GM18520 (cell line): Measurements from ENCODE around the gene R3HDML.

Experiments used
- ATAC-seq: cut with Tn5 transposase; IDR thresholded peaks from one replicate; pipeline ENCODE4 v1.9.1; 2021; ENCODE audit not compliant: unreplicated experiment

The R3HDML gene

DNA sequence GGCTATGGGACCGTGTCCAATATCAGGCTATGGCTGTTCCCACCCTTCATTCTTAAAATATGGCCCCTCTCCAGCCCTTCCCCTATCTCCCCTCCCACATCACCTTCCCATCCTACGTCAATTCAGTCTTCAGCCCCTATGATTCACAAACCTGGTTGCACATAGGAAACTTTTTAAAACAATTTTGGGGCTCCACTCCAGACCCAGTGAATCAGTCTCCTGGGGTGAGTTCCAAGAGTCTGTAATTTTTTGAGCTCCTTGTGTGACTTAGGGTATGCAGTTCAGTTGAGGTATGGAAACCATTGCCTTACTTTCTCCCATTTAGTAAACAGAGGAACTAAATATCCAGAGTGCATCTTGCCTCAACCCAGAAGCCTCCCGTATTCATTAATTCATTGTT is 24.2 kb downstream of the R3HDML start:
- ATAC-seq: no peak

DNA sequence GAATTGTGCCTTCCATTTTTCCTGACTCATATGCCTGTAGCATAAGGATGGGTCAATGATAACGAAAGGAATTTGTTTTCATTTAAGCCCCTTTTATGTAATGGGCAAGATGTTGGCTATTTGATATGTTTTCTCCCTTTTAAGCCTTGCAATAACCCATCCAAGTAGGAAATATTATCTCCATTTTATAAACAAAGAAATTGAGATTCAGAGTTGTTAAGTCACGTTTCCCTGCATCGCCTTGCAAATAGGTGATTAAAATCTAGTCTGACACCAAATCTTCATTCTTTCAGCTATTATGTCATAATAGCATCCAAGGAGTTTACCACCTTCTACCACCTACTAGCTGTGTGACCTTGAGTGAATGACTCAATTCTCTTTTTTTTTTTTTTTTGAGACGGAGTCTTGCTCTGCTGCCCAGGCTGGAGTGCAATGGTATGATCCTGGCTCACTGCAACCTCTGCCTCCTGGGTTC is 25.7 kb downstream of the R3HDML start:
- ATAC-seq: no peak

DNA sequence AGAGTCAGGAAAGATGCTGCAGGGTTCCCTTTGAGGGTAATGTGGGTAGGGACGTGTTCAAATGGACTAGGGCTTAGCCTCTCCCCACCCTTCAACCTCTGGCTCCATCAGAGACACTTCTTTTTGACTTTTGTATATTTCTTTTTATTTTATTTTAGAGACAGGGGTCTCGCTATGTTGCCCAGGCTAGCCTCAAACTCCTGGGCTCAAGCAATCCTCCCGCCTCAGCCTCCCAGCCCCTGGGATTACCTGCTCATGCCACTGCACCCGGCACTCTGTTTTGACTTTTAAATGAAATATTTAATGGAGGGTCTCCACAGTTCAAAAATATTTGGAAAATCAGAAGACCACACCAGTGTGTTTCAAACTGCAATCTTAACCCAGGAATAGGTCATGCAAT is 27.2 kb downstream of the R3HDML start:
- no peak for ATAC-seq

DNA sequence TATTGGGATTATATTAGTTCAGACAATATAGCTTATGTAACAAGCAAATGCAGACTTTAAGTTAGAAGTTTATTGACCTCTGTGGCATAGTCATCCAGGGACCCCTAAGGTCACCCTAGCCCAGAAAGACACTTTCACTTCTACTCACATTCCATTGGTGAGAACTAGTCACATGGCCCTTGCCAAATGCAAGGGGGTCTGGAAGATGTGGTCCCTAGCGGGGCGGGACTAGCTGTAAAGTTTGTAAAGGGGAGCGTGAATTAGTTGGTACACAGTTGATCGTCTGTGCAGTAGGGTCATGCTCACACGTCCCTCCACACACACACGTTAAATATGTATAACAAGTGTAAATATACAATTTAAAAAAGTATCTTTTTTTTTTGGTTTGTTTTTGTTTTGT is 27.9 kb downstream of the R3HDML start:
- no peak for ATAC-seq

DNA sequence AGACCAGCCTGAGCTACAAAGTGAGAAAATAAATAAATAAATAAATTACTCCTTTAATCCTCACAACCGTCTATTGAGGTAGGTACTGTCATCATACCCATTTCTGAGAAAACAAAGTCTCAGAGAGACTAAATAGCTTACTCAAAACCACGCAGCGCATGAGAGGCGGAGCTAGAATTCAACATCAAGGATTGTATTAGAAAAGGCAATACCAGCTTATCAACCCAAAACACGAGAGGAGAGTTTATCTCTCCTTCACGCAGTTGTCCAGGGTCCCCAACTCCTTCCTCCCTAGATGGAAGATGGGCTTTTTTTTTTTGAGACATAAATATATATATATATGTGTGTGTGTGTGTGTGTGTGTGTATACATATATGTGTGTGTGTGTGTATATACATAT is 30.9 kb downstream of the R3HDML start:
- no peak for ATAC-seq

DNA sequence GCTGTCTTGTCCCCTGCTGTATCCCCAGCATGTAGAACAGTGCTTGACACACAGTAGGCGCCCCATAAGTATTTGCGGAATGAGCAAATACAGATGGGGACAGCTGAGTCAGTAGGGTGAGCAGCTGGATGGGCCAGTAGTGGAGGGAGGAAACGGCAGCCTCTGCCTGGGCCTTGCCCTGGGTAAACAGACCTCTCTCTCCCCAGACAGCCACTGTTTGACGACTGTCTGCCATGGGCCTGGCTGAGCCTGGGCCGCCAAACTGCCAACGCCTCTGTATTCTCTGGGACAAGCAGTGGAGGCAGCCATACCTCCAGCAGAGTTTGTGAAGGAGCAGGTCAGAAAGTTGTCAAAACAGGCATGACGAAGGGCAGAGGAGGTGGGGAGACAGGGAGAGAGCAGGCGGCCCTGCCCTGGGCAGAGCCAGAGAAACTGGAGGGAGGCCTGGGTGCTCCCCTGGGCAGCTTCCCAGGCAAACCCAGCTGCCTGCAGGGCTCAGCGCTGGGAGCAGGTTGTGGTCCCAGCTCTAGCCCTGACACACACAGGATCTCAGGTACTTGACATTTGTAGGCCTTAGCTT is 33.9 kb downstream of the R3HDML start:
- ATAC-seq: no peak

DNA sequence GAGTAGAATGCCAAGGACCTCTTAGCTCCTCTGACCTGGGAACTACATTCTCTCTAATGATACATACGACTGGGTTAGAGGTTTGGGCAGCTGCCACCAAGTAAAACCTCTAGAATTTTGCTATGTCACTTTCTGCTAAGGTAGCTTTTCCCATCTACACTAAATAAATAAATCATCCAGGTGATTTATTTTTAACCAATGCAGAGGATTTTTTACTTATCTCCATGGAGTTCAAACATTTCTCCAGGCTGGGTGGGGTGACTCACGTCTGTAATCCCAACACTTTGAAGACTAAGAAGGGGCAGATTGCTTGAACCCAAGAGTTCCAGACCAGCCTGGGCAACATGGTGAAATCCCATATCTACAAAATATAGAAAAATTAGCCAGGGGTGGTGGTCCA is 45.8 kb downstream of the R3HDML start:
- no peak for ATAC-seq

DNA sequence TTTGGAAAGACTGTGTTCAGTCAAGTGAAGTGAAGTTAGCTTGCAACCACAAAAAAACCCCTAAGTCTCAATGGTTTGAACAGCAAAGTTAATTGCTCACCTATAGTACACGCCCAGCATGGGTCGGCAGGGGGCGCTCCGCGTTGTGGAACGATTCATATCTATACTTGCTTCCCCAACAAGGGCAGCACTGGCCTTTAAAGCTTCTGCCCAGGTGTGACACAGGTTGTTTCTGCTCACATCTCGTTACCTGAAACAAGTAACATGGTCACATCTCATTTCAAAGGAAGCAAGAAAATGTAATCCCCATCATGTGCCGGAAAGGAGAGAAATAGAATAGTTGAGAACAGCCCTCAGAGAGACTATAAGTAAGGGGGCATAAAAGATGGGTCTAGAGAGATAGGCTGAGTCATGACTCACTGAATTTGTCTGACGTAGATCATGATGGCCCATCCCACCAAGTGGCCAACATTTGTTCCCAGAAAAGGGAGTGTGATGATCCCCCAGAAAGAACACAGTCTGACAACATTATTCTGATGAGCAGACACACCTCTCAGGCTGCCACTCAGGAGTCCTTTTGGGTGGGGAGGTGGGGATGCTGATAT is 47.7 kb downstream of the R3HDML start:
- no peak for ATAC-seq

DNA sequence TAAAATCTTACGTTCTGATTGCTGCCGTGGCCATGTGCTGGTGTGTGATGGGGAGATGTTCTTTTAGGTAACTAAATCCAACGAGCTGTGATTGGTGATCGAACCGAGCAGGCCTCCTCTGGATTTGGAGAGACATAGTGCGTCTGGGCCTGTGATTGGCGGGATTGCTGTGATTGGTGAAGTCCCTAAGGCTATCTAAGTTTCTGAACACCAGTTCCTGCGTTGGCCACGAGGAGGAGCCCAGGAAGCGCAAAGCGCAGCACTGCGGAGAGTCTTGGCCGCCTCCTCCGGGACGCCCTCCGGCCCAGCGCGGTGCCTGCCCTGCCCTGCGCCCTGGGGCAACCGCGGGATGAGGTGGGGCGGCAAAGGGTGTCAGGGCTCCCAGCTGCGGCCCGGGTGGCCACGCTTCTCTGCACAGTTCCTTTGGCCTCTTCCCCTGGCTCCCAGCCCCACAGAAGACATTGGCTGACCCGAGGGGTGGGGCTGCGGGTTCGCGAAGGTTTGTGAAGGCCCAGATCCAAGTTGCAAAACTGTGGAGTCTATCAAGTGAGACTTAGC is 51.7 kb downstream of the R3HDML start:
- ATAC-seq: no peak

DNA sequence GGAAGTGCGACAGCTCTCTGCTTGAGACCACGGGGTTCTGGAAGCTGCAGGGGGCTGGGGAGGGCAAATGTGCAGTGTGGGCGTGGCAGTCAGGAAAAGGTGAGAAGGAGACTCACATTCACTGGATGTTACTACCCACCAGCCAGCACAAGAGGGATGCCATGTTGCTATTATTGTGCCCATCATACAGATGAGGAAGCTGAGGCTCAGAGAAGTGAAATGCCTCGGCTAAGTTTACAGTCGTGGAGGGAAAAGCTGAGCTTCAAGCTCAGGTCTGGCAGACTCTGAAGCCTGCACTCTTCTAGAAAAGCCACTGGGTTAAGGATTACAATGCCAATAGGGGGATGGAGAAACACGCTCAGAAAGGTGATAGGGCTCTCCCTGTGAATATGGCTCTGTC is 53.0 kb downstream of the R3HDML start:
- ATAC-seq: no peak

DNA sequence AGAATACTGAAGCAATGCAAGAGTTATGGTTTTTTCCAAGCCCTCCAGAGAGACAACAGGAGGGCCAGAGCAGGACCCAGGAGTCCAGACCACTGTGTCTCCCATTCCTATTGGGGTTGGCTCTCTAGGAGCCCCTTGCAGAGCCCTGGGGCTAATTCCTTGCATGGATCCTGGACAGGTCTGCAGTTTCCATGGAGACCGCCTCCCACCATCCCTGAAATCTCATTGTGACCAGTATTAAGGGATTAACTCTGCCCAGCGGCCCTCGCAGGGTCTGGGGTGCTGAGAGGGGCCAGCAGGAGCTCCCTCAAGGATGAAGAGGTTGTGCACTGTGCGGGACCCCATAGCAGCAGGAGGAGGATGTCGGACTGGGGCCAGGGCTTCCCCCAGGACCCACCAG is 53.4 kb downstream of the R3HDML start:
- no peak for ATAC-seq

DNA sequence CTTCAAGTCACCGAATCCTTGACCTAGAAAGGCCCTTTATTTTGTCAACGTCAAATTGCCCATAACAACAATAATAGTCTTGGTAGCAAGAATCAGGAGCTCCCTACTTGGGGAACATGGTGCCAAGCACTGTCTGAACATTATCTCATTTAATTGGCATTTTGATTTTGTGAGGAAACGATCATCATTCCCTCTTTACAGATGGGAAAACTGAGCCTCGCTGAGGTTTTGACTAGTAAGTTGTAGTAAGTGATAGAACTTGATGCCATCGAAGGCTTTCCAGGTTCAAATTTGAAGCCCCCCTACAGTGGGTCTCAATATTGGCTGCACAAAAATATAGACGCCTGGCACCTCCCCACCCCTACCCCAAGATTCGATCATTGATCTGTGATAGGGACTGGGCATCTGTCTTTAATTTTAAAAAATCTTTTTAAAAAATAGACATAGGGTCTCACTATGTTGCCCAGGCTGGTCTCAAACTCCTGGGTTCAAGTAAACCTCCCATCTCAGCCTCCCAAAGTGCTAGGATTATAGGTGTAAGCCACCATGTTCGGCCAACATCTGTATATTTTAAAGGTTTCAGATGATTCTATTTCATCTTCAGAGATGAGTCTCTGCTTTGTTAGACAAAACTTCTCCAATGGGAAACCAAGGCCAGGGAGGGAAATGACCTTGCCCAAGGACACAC is 55.4 kb downstream of the R3HDML start:
- ATAC-seq: no peak

DNA sequence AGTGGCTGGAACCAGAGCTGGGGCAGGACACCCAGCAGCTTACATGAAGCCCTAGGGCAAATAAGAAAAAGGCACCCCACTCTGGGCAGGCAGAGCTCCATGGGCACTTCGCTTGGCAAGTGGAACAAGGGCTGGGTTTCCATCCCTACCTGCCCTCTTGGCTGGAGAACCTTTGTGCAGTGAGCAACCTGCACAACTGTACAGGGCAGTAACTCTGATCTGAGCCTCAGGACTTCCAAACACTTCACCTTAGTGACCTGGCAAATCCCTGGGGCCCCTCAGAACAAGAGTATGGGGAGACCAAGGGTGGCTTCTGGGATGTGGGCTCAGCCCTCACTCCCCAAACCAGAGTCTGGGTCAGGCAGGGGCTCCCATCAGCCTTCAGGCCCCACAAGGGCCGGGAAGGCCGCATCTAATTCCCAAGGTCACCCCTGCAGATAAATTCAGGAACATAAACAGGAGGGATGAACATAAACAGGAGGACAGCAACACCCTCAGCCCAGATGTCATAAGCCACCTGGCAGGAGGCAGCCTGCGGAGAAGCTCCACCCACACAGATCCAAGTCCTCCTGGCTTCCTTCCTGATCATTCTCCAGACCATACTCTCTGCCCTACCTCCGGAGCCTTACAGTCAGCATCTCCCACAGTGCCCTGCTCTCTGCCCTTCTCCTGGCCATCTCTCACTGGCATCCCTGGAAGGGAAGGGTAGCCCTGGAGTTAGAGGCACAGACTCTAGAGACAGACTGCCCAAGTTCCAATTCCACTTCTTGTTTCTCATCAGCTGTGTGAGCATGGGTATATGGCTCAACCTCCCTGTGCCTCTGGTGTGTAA is 56.1 kb downstream of the R3HDML start:
- no peak for ATAC-seq

DNA sequence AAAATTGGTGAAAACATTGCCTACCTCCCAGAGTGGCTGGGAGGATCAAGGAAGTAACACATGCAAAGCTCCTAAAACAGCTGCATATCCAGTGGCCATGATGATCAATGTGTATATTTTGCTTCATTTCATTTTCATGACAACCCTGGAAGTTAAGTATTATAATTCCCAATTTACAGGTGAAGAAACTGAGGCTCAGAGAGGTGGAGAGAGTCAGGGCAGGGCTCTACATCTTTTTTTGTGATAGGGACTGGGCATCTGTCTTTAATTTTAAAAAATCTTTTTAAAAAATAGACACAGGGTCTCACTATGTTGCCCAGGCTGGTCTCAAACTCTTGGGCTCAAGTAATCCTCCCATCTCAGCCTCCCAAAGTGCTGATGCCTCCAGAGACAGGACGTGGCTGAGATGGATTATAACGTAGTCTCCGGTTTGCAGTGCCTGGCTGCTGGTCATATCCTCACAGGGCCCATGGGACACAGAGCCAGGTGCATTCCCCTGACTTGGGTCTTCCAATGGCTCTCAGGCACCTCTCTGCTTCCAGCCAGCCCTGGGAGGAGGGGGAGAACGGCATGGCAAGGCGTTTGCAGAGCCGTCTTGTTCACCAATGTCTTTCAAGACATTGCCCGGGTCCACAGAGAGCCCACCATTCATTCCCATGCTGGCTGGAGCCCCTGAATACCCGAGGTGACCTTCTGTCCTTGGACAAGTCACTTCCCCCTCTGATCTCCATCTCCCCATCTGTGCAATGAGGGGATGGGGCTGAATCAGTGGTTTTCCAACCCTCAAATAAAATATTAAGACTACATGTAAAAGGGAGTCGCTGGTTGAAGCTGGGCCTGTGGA is 57.0 kb downstream of the R3HDML start:
- ATAC-seq: no peak

DNA sequence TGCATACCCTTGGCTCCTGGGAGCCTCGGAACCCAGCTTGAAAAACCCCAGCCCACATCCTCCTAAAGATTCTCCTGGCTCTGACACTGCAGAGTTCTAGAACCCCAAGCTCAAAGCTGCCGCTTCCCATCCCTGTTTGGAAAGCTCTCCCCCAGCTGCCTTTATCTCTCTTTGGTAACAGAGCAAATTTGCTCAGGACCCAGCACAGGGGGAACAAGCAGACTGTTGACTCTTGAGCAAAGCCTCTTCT is 57.5 kb downstream of the R3HDML start:
- no peak for ATAC-seq

DNA sequence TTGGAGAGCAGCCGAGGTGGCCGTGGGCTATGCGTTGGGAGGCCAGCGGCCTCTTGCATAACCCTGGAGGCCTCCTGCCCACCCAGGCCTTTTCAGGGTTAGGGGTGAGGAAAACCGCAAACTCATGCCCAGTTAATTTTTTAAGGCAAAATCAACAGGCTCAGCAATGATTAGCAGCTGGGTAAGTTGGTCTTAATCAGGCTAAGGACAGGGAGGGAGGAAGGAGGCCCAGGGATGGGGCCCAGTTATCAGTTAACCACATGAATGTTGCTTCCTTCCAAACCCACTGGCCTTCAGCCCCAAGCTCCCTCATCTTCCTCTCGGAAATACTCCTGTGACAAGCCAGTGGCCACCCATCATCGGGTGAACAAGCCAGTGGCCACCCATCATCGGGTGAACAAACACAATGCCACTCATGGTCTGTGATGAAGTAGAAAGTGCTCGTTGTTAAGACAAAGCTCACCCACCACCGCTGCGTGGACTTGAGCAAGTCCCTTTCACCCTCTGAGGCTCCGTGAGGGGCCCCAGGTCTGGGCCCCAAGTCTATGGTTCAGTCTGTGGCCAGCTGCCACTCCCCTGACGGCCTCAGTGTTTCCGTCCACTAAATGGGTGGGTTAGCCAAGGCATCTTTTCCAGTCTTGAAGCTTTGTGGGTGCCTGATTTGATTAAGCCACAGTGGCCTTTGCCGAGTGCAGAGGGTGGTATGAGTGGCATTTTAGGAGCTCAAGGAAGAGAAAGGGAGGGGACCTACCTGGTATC is 58.0 kb downstream of the R3HDML start:
- ATAC-seq: no peak

DNA sequence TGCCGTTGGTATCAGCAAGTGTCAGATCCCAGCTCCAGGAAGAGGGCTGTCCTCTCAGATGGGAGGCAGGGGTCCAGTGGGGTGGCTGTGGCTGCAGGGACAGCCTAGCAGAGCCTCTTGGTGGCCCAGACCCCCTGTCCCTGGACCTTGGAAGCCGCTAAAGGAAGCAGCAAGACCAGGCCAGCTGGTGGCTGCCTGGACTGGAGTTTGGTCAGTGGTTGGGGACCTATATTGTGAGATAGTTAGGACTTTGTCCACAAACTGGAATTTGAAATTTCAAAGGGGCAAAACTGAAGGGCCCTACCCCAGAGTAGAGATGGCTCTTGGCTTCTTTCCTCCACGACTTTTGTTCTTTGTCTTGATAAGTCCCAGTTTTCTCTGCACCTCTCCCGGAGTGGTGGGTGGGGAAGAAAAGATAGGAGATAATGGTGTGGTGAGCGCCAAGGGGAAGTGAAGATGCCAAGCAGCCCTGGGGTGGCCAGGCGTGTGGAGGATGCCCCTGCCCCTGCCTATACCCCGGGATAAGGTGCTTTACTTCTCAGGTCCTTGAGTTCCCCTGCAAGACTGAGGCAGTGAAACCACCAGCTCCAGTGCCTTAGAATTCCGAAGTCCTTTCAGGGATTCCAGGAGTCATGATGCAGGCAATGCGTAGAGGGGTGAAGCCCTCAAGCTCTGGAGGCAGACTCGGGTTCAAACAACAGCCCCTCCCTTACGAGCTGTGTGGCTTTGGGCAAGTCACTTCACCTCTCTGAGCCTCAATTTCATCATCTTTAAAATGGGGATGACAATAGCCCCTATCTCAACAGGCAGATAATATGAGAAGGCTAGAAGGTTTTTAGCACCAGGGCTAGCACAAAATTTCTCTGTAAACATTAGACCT is 58.9 kb downstream of the R3HDML start:
- ATAC-seq: no peak

DNA sequence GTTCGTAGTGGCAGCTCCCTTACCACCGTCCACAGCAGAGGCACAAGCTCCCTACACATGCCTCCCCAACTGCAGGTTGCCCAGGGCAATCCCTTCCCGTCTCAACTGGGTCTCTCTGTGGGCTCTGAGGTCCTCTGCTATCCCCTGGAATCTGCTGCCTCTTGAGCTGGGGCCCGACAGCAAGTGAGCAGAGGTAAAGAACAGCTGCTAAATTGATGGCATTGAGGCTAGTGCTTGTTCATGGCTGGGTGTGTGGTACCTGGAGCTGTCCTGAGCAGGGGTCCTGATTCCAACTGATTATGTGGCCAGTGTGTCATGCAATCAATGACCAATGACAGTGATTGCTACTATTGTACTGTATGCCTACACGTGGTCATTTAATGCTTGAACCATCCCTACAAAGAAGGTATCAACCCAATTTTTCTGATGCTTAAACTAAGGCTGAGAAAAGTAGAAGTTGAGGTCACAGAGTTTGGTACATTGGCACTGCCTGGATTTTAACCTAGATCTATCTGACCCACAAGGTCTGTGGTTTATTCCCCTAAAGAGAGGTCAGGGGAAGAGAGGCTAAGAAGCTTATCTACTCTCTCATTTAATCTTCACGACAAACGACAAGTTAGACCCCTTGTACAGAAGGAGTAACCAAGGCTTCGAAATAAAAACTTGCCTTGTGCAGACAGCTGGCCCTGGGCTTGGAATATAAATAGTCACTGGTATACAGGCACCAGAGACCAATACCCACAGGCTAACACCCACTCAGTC is 59.7 kb downstream of the R3HDML start:
- no peak for ATAC-seq
